SHP77 treated with DMSO at 0.1 percent for 48 hours (cell line): ENCODE measurements around the gene CHRM2.

ENCODE experiments used
- DNase-seq: peaks from one replicate; lab custom pipeline; 2025; lab: John Stamatoyannopoulos, UW

Gene CHRM2

DNA sequence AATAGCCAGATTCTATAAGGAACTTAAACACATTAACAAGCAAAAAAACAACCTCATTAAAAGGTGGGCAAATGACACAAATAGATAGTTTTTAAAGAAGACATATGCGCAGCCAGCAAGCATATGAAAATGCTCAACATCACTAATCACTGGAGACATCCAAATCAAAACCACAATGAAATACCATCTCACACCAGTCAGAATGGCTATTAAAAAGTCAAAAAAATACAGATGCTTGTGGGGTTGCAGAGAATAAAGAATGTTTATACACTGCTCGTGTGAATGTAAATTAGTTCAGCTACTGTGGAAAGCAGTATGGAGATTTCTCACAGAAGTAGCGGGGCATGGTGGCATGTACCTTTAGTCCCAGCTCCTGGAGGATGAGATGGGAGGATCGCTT lies 164.0 kb downstream of the CHRM2 start:
- DNase-seq = no peak

DNA sequence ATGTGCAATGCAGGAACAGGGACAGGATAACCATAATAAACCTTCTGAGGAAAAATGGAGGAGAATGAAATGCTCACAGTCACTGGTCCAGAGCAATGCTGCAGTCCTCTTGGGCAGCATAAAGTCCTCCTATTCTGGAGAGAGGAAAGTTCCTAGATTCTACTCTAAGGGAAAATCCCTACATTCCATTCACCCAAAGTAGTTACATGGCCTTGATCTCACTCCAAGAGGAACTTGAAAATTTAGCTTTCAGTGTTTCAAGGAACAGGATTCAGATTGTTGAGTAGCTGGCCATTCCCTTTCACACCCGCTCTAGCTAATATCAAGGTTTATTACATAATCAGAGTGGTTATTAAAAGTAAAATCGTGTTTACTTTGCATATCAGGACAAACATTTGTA lies 168.3 kb downstream of the CHRM2 start:
- DNase-seq = no peak

DNA sequence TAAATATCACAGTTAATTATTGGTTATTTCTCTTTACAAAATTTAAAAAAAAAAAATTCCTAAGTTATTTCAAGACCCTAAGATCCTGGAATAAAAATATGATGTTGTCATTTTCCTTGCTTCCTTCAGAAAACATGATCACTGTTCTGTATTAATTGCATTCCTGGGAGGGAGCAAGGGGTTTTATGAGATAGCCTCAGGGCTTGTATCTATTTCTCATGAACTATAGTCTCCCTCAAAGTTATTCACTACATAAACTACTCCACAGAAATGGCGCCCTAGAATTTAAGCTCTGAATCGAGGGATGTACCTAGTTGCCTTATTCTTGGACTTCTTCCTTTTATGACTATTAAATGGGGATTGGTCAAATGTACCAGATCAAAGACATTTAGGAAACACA lies 170.3 kb downstream of the CHRM2 start:
- no peak for DNase-seq

DNA sequence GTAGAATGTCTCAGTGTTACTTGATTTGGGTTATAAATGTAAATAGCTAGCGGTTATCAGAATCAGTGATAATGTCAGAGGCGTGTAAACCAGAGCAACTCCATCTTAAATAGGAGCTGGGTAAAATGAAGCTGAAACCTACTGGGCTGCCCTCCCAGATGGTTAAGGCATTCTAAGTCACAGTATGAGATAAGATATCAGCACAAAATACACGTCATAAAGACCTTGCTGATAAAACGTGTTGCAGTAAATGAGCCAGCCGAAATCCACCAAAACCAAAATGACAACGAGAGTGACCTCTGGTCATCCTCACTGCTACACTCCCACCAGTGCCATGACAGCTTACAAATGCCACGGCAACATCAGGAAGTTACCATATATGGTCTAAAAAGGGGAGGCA lies 172.3 kb downstream of the CHRM2 start:
- DNase-seq = no peak

DNA sequence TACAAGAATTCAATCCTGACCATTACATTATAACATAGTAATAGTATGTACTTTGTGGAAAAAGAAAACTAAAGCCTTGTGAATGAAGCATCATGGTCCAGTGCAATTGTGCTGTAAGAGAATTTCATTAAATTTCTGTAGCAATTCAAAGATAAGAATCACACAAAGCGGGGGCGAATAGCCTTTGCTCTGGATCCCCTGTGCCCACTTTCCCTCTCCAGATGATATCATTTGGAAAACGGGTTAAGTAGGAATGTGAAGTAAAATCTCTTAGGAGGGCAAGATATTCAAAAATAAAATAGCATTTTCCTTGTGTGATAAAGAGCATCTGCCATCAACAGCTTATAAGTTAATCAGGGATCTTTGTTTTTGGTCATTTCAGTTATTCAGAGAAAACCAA lies 177.1 kb downstream of the CHRM2 start:
- DNase-seq = no peak

DNA sequence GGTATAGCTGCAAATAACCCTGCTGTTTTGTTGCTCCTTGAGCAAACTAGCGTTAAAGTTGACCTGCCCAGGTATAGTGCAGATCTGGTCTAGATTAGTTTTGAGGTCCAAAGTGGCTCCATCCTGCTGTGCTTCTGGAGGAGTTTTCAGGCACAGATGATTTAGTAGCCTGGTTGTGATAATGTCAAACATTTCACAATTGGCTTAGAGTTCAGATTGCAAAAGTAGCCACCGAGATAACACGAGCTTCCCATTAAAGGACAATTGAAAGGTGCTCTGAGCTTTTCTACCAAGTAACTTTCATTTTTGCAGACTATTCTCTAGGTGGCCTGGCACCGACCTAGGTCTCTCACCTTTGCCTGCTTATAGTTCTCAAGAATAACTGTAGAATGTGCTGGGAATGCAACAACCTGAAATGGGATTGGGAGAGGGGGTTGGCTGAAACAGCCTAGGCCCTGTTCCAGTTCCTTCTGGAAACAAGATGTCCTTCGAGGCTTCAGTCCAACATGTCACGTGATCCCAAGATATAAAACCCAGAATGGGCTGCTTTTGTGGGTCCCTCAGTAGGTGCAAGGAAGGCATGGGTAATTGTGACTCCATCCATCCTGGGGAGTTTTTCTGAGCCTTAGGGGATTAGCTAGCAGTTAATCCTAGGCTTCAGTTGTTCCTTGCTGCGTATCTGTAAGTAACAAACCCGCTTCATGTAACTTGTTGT lies 201.0 kb downstream of the CHRM2 start:
- no peak for DNase-seq
